Measurements from ENCODE around the gene TBC1D9. TPM values are rescaled to one million over a fixed set of nuclear protein-coding genes. Genes with fewer than 3 reads are reported as not detected.

TBC1D9 gene
- polyA plus RNA-seq, 1 of the 3 experiments (the other 2 are of a cell fraction) = 13.5 TPM

DNA sequence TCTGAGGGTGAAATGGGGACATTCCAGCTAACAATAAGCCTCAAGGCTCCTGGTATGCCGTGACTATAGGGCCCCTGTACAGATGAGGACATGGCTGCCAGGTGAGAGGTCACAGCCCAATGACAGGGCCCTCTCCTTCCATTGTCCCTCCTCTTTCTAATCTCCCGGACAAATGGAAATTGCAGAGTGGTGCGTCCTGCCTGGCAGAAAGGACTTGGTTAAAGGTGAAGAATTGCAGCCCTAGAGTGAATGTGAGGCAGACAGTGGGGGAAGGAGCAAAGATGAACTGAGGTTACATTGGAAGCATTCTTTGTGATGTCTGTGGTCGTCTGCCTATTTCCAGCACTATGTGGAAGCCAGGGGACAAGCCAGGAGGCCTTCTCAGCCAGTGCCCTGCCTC, 180.7 kb downstream of the TBC1D9 start:
- DNase-seq = no peak
- Histone ChIP-seq H3K9me2 (no peaks in the 10 kb centered on the region), H3K9ac (no peak overlapping the region), H3K27ac (ENCODE audit: low read depth in 2 of 2, low read length in 1 of 2) (no peak overlapping the region), H4K20me1 (ENCODE audit: insufficient read depth) (no peaks in the 10 kb centered on the region), H3K4me1 (ENCODE audit: control insufficient read depth in 1 of 2, insufficient read depth in 2 of 2, low read depth in 1 of 2, low read length in 1 of 2) (peaks cover 0 to 4% of the 10 kb centered on the region in 2 experiments; a peak in 1 of 4 replicates), H3K9me3 (no peaks in the 10 kb centered on the region), H3K27me3 (ENCODE audit: insufficient read depth) (peaks cover 28% of the 10 kb centered on the region; the same call in 1 of the 2 replicates), H3K36me3 (replicated peaks in 1 of 2; ENCODE audit: control insufficient read depth in 1 of 2, insufficient read depth in 2 of 2, low read length in 1 of 2) (no peaks in the 10 kb centered on the region), H3K79me2 (ENCODE audit: insufficient read depth) (no peaks in the 10 kb centered on the region), H3K4me3 (ENCODE audit: low read depth in 2 of 2, low read length in 1 of 2) (no peak overlapping the region), H2AFZ (ENCODE audit: low read depth) (no peak overlapping the region), H3K4me2 (no peak overlapping the region), H3F3A (replicated peaks; ENCODE audit: insufficient read depth) (no peaks in the 10 kb centered on the region)
- POLR2A ChIA-PET = no interaction called here
- TF ChIP-seq RFX5 (IDR thresholded peaks at IDR 0.05; ENCODE audit: low read length) = no peak
- TF ChIP-seq, protein P1, sequence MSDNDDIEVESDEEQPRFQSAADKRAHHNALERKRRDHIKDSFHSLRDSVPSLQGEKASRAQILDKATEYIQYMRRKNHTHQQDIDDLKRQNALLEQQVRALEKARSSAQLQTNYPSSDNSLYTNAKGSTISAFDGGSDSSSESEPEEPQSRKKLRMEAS (IDR thresholded peaks at IDR 0.05; ENCODE audit: low read depth) = no peak
- no peak for TF ChIP-seq ZBTB33 (IDR thresholded peaks at IDR 0.05; ENCODE audit: borderline replicate concordance, low read depth)
- TF ChIP-seq MEF2A (IDR thresholded peaks at IDR 0.05; ENCODE audit: borderline replicate concordance, low read depth) = no peak
- TF ChIP-seq RCOR1 (IDR thresholded peaks at IDR 0.05; ENCODE audit: low read length) = no peak
- no peak for TF ChIP-seq MXI1 (IDR thresholded peaks at IDR 0.05; ENCODE audit: low read depth, low read length)
- TF ChIP-seq POLR2AphosphoS5 (IDR thresholded peaks at IDR 0.05; ENCODE audit: low read depth, low read length) = no peak
- TF ChIP-seq NRF1 (IDR thresholded peaks at IDR 0.05; ENCODE audit: low read depth, low read length) = no peak
- no peak for TF ChIP-seq USF2 (IDR thresholded peaks at IDR 0.05; ENCODE audit: borderline replicate concordance, low read depth, low read length)
- TF ChIP-seq RXRA (IDR thresholded peaks at IDR 0.05; ENCODE audit: borderline replicate concordance, low read depth) = no peak
- TF ChIP-seq, protein P2, sequence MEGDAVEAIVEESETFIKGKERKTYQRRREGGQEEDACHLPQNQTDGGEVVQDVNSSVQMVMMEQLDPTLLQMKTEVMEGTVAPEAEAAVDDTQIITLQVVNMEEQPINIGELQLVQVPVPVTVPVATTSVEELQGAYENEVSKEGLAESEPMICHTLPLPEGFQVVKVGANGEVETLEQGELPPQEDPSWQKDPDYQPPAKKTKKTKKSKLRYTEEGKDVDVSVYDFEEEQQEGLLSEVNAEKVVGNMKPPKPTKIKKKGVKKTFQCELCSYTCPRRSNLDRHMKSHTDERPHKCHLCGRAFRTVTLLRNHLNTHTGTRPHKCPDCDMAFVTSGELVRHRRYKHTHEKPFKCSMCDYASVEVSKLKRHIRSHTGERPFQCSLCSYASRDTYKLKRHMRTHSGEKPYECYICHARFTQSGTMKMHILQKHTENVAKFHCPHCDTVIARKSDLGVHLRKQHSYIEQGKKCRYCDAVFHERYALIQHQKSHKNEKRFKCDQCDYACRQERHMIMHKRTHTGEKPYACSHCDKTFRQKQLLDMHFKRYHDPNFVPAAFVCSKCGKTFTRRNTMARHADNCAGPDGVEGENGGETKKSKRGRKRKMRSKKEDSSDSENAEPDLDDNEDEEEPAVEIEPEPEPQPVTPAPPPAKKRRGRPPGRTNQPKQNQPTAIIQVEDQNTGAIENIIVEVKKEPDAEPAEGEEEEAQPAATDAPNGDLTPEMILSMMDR (IDR thresholded peaks at IDR 0.05) = no peak
- no peak for TF ChIP-seq FOXM1 (IDR thresholded peaks at IDR 0.05; ENCODE audit: low read depth)
- no peak for TF ChIP-seq FOSL2 (IDR thresholded peaks at IDR 0.05; ENCODE audit: borderline replicate concordance, low read depth)
- no peak for TF ChIP-seq IRF3 (IDR thresholded peaks at IDR 0.05; ENCODE audit: low read depth, low read length)
- TF ChIP-seq YY1 (IDR thresholded peaks at IDR 0.05; ENCODE audit: low read depth) = no peak
- TF ChIP-seq ELF1 (IDR thresholded peaks at IDR 0.05) = no peak
- TF ChIP-seq SMC3 (IDR thresholded peaks at IDR 0.05; ENCODE audit: low read depth, low read length) = no peak
- WGBS (ENCODE audit: low lambda C conversion rate) = 55% methylated on average over 4 of the region's 4 CpGs
- CTCF ChIA-PET = no interaction called here

All from SK-N-SH (cell line).